Activated CD8-positive, alpha-beta memory T cell treated with anti-CD3 and anti-CD28 coated beads, Interleukin-2, amount 10 ng/mL, durations not matched to agents 7 days and 5 days (primary cell): Measurements from ENCODE around the gene CLC. TPM values are rescaled to one million over a fixed set of nuclear protein-coding genes. Genes with fewer than 3 reads are reported as not detected.
"Not testable (repeated sequence)": the region's sequence is repeated elsewhere in the genome, so short reads cannot be mapped to it uniquely, and the experiment has no call there.

ENCODE experiments used
- ATAC-seq: fragments of 150-1000 bp; cut with Tn5 transposase; one replicate; pipeline ENCODE4 v1.10.0; 2021; ENCODE audit warnings: moderate library complexity
- CTCF ChIA-PET: fragments of 350-600 bp; sonication (Branson Sonifier 250); formaldehyde crosslinking; loops from one replicate; lab custom pipeline; 2021; ENCODE audit warnings: antibody characterized with exemption; lab: Charles Lee
- DNase-seq: peaks from one replicate; pipeline ENCODE4 v3.0.0-alpha.2; 2020
- H3K27ac Mint-ChIP-seq: one replicate; pipeline ENCODE4 v1.8.0; 2021; ENCODE audit warnings: mild to moderate bottlenecking, mixed read lengths
- H3K27me3 Mint-ChIP-seq: one replicate; pipeline ENCODE4 v1.8.0; 2021; ENCODE audit warnings: mixed read lengths
- H3K36me3 Mint-ChIP-seq: one replicate; pipeline ENCODE4 v1.8.0; 2021; ENCODE audit warnings: mild to moderate bottlenecking, mixed read lengths
- H3K4me1 Mint-ChIP-seq: one replicate; pipeline ENCODE4 v1.8.0; 2021; ENCODE audit warnings: mixed read lengths
- H3K4me3 Mint-ChIP-seq: one replicate; pipeline ENCODE4 v1.8.0; 2021; ENCODE audit warnings: mild to moderate bottlenecking, moderate library complexity, mixed read lengths
- H3K9me3 Mint-ChIP-seq: one replicate; pipeline ENCODE4 v1.8.0; 2022; ENCODE audit warnings: low read depth, mixed read lengths
- total RNA-seq, 2 experiments: library from RNA; stranded (reverse); gene quantifications; one replicate each; pipeline ENCODE4 v1.2.3, GENCODE V29; 2021

CLC gene
- total RNA-seq = not detected

- Mint-ChIP-seq H3K9me3 (peaks cover 2% of the 10 kb centered on the region), H3K27ac (no peak within 1 kb of the TSS), H3K36me3 (peaks cover 3% of the 10 kb centered on the region), H3K4me1 (peaks cover 26% of the 10 kb centered on the region), H3K4me3 (no peak within 1 kb of the TSS), H3K27me3 (peaks cover 12% of the 10 kb centered on the region)
- CTCF ChIA-PET = interaction anchor here (0.6 kb wide), 1 partner anchor 106 kb away, joined by 3 read pairs; no protein-coding TSS in a partner anchor
- DNase-seq (no peak), ATAC-seq (no peak)
Measured at GRCh38 chr19:39737891-39738290, at the start of gene CLC. CLC (minus strand) TSS chr19:39738029; CDS start chr19:39737952, 77 bp downstream.

- no peak for ATAC-seq
- Mint-ChIP-seq H3K9me3 (no peaks in the 10 kb centered on the region), H3K27ac (no peak overlapping the region), H3K27me3 (peaks cover 56% of the 10 kb centered on the region), H3K36me3 (peaks cover 5% of the 10 kb centered on the region), H3K4me1 (peaks cover 45% of the 10 kb centered on the region), H3K4me3 (no peak overlapping the region)
- no peak for DNase-seq
- CTCF ChIA-PET = interaction anchor here (0.6 to 1.8 kb wide), 3 partner anchors 14 to 161 kb away, joined by 3 to 5 read pairs (median 3); no protein-coding TSS in a partner anchor
Measured at GRCh38 chr19:39780894-39781293, 43.1 kb upstream of the CLC start.

GRCh38 chr19:39778763-39779162 lies 40.9 kb upstream of the CLC start, which contains the start of gene LEUTX:
LEUTX (plus strand) TSS chr19:39778854; CDS start chr19:39778921, 67 bp downstream.
- H3K9me3 Mint-ChIP-seq = no peaks in the 10 kb centered on the region
- CTCF ChIA-PET = interaction anchor here (1.4 to 2.3 kb wide), 3 partner anchors 12 to 65 kb away, joined by 8 to 9 read pairs (median 8); no protein-coding TSS in a partner anchor
- peak; percentile 97 for ATAC-seq
- peaks cover 5% of the 10 kb centered on the region for H3K36me3 Mint-ChIP-seq
- H3K4me3 Mint-ChIP-seq = no peak within 1 kb of the TSS
- DNase-seq = peak; percentile 83
- H3K4me1 Mint-ChIP-seq = peaks cover 45% of the 10 kb centered on the region
- H3K27me3 Mint-ChIP-seq = peaks cover 42% of the 10 kb centered on the region
- H3K27ac Mint-ChIP-seq = peak within 1 kb of the TSS; percentile 3

- peaks cover 7% of the 10 kb centered on the region for H3K4me1 Mint-ChIP-seq
- CTCF ChIA-PET = interaction anchor here (0.8 to 2.8 kb wide), 7 partner anchors 10 to 217 kb away, joined by 3 to 11 read pairs (median 6); no protein-coding TSS in a partner anchor
- peaks cover 55% of the 10 kb centered on the region for H3K27me3 Mint-ChIP-seq
- H3K27ac Mint-ChIP-seq = no peak overlapping the region
- H3K4me3 Mint-ChIP-seq = no peak overlapping the region
- DNase-seq (no peak), ATAC-seq (no peak)
- H3K36me3 Mint-ChIP-seq = no peaks in the 10 kb centered on the region
- H3K9me3 Mint-ChIP-seq = no peaks in the 10 kb centered on the region
Measured at GRCh38 chr19:39768786-39769185, 31.0 kb upstream of the CLC start.

DNA sequence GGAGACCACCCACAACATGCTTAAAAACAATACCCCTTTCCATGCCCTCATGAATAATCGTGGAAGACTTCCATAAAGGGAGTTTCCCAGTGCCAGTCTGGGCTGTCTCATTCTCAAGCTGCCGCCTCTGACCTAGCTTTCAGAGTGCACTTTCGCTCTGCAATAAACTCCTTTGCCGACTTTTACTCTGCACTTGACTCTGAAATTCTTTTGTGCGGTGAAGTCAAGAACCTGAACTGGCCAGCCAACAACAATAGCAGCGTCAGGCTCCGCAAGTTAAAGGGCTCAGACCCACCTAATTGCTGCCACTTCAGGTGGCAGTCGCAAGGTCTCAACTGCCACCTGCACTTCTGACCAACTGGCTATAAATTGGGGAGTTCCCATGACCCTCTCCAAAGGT lies 30.5 kb upstream of the CLC start:
- CTCF ChIA-PET = interaction anchor here (0.8 to 2.8 kb wide), 8 partner anchors 9 to 94 kb away, joined by 3 to 19 read pairs (median 6); partner anchors contain the start of gene DYRK1B
- Mint-ChIP-seq H3K9me3 (no peaks in the 10 kb centered on the region), H3K27me3 (peaks cover 54% of the 10 kb centered on the region), H3K36me3 (no peaks in the 10 kb centered on the region), H3K27ac (no peak overlapping the region), H3K4me1 (peaks cover 7% of the 10 kb centered on the region), H3K4me3 (no peak overlapping the region)
- DNase-seq (no peak), ATAC-seq (no peak)

GRCh38 chr19:39765091-39766076 lies 27.6 kb upstream of the CLC start:
- Mint-ChIP-seq H3K9me3 (no peaks in the 10 kb centered on the region), H3K4me3 (no peak overlapping the region), H3K27ac (no peak overlapping the region), H3K4me1 (peaks cover 8% of the 10 kb centered on the region), H3K27me3 (peaks cover 41% of the 10 kb centered on the region), H3K36me3 (no peaks in the 10 kb centered on the region)
- no peak for DNase-seq
- CTCF ChIA-PET = interaction anchor here (0.6 to 2.8 kb wide), 15 partner anchors 10 to 325 kb away, joined by 3 to 19 read pairs (median 3); partner anchors contain the start of gene DYRK1B
- no peak for ATAC-seq

DNA sequence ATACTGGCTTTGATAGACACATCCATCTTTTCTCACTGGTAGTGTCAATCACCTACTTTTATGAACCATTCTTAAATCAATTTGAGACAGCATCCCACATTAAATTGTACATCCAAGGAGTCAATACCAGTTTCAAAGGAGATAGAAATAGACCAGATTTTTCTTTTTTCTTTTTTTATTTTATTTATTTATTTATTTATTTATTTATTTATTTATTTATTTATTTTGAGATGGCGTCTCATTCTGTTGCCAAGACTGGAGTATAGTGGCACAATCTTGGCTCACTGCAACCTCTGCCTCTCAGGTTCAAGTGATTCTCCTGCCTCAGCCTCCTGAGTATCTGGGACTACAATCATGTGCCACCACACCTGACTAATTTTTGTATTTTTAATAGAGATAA lies 24.0 kb upstream of the CLC start:
- Mint-ChIP-seq H3K4me1 (peaks cover 12% of the 10 kb centered on the region), H3K27me3 (peaks cover 40% of the 10 kb centered on the region)
- CTCF ChIA-PET, H3K27ac Mint-ChIP-seq, ATAC-seq, H3K4me3 Mint-ChIP-seq, H3K36me3 Mint-ChIP-seq, DNase-seq, H3K9me3 Mint-ChIP-seq: not testable (repeated sequence)

DNA sequence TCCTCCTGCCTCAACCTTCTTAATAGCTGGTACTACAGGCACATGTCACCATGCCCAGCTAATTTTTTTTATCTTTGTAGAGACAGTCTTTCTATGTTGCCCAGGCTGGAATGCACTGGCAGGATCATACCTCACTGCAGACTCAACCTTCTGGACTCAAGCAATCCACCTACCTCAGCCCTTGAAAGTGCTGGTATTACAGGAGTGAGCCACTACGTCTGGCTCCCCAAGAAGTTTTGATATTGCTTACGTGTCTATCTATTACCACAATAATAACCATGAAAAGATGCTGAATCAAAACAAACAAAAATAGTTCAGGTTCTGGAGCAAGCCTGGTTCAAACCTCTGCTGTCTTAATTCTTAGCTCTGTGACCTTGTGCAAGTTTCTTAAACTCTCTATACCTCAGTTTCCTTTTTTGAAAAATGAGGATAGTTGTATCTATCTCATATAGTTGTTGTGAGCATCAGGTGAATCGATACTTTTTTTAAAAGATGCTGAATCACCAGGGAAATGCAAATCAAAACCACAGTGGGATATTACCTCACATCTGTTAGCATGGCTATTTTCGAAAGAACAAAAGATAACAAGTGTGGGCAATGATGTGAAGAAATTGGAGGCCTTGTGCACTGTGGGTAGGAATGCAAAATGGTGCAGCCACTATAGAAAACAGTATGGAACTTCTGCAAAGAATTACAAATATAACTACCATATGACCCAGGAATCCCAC lies 21.8 kb upstream of the CLC start:
- Mint-ChIP-seq H3K27ac (no peak overlapping the region), H3K4me3 (no peak overlapping the region), H3K27me3 (peaks cover 39% of the 10 kb centered on the region), H3K36me3 (no peaks in the 10 kb centered on the region), H3K4me1 (peaks cover 9% of the 10 kb centered on the region), H3K9me3 (no peaks in the 10 kb centered on the region)
- ATAC-seq (no peak), DNase-seq (no peak)
- CTCF ChIA-PET = interaction anchor here (2.3 kb wide), 1 partner anchor 9 kb away, joined by 7 read pairs; no protein-coding TSS in a partner anchor

DNA sequence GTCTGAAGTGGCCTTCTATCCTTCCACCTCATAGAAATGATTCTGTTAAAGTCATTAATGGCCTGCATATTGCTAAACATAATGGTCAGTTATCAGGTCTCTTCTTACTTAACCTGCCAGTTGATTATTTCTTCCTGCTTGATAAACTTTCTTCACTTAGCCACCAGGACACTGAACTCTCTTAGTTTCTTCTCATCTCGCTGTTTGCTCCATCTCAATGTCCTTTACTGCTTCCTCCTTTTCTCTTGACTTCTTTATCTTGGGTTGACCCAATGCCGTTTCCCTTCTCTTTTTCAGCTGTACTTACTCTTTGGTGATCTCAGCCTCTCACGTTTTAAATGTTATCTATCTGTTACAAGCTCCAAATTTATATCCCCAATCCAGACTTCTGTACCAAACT lies 17.1 kb upstream of the CLC start:
- no peak overlapping the region for H3K27ac Mint-ChIP-seq
- CTCF ChIA-PET = no interaction called here
- peaks cover 11% of the 10 kb centered on the region for H3K4me1 Mint-ChIP-seq
- no peaks in the 10 kb centered on the region for H3K36me3 Mint-ChIP-seq
- peaks cover 42% of the 10 kb centered on the region for H3K27me3 Mint-ChIP-seq
- no peaks in the 10 kb centered on the region for H3K9me3 Mint-ChIP-seq
- H3K4me3 Mint-ChIP-seq = no peak overlapping the region
- ATAC-seq (no peak), DNase-seq (no peak)

DNA sequence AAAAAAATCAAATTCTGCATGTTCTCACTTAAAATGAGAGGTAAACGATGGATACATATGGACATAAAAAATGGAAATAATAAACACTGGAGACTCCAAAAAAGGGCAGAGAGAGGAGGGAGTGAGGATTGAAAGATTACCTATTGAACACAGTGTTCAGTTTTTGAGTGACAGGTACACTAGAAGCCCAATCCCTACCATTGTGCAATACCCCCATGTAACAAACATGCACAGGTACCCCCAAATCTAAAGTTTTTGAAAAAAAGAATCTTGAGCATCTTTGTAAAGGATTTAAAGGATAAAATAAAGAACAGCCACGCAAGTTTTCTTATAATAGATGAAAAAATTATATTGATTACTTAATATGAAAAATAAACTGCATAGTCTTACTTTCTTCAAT lies 16.7 kb upstream of the CLC start:
- peaks cover 39% of the 10 kb centered on the region for H3K27me3 Mint-ChIP-seq
- H3K27ac Mint-ChIP-seq = no peak overlapping the region
- ATAC-seq = no peak
- no peaks in the 10 kb centered on the region for H3K36me3 Mint-ChIP-seq
- H3K4me3 Mint-ChIP-seq = no peak overlapping the region
- peaks cover 7% of the 10 kb centered on the region for H3K4me1 Mint-ChIP-seq
- no peaks in the 10 kb centered on the region for H3K9me3 Mint-ChIP-seq
- DNase-seq = no peak
- CTCF ChIA-PET = no interaction called here

DNA sequence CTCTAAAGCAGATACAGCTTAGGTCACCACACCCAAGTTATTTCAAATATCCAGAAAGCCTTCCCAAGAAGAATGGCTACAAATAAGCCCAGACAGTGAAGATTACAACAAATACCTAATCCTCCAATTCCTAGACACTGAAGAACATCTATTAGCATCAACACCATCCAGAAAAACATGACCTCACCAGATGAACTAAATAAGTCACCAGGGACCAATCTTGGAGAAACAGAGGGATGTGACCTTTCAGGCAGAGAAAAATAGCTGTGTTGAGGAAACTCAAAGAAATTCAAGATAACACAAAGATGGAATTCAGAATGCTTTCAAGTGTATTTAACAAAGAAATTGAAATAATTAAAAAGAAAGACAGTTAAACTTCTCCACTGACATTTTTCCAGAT lies 15.0 kb upstream of the CLC start:
- CTCF ChIA-PET = no interaction called here
- Mint-ChIP-seq H3K36me3 (no peaks in the 10 kb centered on the region), H3K9me3 (no peaks in the 10 kb centered on the region), H3K27me3 (peaks cover 34% of the 10 kb centered on the region), H3K4me3 (no peak overlapping the region), H3K4me1 (peaks cover 7% of the 10 kb centered on the region), H3K27ac (no peak overlapping the region)
- DNase-seq = no peak
- ATAC-seq = no peak

DNA sequence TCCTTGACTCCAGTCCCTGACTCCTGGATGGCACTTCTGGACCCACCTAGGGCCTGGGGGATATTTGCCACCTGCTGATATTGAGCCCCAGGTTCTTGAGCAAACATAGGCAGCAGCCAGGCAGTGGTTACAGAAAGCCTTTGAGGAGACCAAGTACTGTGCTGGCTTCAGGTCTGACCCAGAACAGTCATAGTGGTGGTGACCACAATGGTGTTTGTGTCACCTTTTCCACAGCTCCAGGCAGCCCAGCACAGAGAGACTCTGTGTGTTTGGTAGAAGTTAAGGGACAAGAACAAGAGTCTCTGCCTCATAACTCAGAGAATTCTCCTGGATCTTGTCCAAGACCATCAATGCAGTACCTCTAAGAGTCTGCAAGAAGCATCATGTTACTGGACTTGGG lies 14.6 kb upstream of the CLC start:
- Mint-ChIP-seq H3K27me3 (peaks cover 31% of the 10 kb centered on the region), H3K4me1 (peaks cover 7% of the 10 kb centered on the region), H3K9me3 (no peaks in the 10 kb centered on the region), H3K36me3 (no peaks in the 10 kb centered on the region), H3K27ac (no peak overlapping the region), H3K4me3 (no peak overlapping the region)
- peak; percentile 63 for ATAC-seq
- DNase-seq = peak; percentile 56
- CTCF ChIA-PET = interaction anchor here (1.9 kb wide), 1 partner anchor 40 kb away, joined by 5 read pairs; no protein-coding TSS in a partner anchor

- H3K4me3 Mint-ChIP-seq = no peak overlapping the region
Measured at GRCh38 chr19:39749981-39750380, 12.2 kb upstream of the CLC start.

More at GRCh38 chr19:39749981-39750380, 12.2 kb upstream of the CLC start:
- no peak for ATAC-seq
- DNase-seq = no peak
- no peaks in the 10 kb centered on the region for H3K9me3 Mint-ChIP-seq
- no peak overlapping the region for H3K27ac Mint-ChIP-seq
- peaks cover 45% of the 10 kb centered on the region for H3K27me3 Mint-ChIP-seq
- CTCF ChIA-PET = no interaction called here
- peaks cover 1% of the 10 kb centered on the region for H3K36me3 Mint-ChIP-seq
- H3K4me1 Mint-ChIP-seq = peaks cover 7% of the 10 kb centered on the region
